HG02973 (cell line): ENCODE measurements around the gene IQCK.
"Not testable (repeated sequence)": the region's sequence is repeated elsewhere in the genome, so short reads cannot be mapped to it uniquely, and the experiment has no call there.

Experiments used
- ATAC-seq: cut with Tn5 transposase; IDR thresholded peaks from one replicate; pipeline ENCODE4 v1.9.1; 2021; ENCODE audit warnings: moderate library complexity; ENCODE audit not compliant: unreplicated experiment

Gene IQCK

DNA sequence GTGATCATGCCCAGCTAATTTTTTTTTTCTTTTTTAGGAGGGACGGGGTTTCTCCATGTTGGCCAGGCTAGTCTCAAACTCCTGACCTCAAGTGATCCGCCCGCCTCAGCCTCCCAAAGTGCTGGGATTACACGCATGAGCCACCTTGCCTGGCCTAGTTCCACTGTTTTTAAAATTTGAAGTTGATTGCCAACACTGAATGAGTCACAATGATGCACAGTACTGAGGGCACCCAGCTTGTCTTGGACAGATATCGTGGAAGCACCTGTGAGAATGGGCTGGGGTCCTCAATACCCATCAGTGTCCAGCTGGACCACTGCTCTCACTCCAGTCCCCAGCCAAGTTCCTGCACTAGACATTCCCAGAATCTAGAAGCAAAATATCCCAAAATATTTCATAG is 2.5 kb upstream of the IQCK start:
- no peak for ATAC-seq

DNA sequence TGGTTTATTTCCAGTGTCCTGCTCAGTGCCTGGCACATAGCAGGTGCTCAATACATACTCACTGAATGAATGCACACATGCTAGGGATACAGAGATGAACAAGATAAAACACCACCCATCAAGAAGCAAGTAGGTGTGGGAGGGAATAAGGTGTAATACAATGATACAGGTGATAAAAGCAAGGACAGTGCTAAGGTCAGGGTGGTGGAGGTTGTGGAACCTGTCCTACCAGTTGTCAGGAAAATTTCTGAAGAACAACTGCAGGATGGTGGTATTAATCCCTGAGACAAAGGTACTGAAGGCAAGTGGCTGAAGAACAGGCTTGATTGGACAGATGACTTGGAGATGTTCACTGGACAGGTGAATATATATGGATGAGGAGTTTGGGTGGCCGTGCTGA is 1.9 kb upstream of the IQCK start:
- no peak for ATAC-seq

DNA sequence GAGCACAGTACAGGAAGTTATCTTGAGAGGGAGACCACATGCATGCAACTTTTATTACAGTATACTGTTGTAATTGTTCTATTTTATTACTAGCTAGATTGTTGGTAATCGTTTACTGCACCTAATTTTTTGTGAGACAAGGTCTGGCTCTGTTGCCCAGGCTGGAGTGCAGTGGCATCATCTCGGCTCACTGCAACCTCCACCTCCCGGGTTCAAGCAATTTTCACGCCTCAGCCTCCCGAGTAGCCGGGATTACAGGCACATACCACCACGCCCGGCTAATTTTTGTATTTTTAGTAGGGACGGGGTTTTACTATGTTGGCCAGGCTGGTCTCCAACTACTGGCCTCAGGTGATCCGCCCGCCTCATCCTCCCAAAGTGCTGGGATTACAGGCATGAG is 1.3 kb upstream of the IQCK start:
- not testable (repeated sequence) for ATAC-seq

DNA sequence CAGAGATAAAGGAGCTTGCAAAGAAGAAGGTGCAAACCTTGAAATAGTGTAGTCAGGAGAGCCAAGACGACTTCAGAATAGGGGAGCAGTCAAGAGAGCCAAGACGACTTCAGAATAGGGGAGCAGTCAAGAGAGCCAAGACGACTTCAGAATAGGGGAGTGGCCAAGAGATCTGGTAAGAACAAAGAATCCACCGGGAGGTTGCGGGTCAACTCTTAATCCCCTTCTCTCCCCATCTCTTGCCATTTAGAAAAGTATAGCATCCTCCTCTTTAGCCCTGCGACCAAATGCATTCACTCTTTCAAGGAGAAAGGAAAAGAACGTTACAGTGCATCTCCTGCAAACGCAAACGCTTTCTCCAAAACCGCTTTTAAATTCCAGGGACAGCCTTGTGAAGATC is 757 bp upstream of the IQCK start:
- ATAC-seq, result no peak

DNA sequence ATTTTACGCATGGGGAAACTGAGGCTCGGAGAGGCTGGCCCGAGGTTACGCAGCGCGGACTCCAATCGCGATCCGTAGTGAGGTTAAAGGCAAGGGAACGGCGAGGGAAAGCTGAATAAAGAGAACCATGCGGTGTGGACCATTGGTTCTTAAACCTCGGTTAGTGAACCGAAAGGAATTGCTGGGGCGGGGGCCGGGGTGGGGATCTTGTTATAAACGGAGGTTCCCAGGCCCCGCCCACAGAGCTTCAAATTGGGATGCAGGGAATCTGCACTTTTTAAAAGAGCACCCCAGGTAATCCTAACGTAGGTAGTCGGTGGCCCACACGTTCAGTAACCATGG is 524 bp downstream of the IQCK start:
- ATAC-seq, result no peak

- ATAC-seq, result no peak
Observed at GRCh38 chr16:19722269-19722952, 4.3 kb downstream of the IQCK start.

DNA sequence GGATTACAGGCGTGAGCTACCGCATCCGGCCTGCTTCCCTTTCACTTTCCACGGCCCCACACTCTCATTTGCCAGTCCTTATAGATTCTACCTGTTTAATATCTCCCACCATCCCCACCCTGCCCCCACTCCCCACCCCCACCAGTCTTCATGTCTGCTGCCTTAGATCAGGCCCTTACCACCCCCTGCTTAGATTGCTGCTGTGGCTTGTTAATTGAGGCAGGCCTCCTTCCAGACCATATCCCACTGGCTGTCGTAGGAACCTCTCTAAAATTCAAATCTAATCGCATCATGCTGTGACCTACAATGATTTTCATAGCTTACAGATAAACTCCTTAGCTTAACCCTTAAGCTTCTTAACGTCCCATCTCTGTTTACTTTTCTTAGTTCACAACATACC is 4.9 kb downstream of the IQCK start:
- ATAC-seq, result no peak

GRCh38 chr16:19728636-19728965 is 10.5 kb downstream of the IQCK start:
- no peak for ATAC-seq

GRCh38 chr16:19733551-19733950 is 15.5 kb downstream of the IQCK start:
- ATAC-seq, result no peak

GRCh38 chr16:19735074-19735867 is 17.2 kb downstream of the IQCK start:
- ATAC-seq, result no peak

DNA sequence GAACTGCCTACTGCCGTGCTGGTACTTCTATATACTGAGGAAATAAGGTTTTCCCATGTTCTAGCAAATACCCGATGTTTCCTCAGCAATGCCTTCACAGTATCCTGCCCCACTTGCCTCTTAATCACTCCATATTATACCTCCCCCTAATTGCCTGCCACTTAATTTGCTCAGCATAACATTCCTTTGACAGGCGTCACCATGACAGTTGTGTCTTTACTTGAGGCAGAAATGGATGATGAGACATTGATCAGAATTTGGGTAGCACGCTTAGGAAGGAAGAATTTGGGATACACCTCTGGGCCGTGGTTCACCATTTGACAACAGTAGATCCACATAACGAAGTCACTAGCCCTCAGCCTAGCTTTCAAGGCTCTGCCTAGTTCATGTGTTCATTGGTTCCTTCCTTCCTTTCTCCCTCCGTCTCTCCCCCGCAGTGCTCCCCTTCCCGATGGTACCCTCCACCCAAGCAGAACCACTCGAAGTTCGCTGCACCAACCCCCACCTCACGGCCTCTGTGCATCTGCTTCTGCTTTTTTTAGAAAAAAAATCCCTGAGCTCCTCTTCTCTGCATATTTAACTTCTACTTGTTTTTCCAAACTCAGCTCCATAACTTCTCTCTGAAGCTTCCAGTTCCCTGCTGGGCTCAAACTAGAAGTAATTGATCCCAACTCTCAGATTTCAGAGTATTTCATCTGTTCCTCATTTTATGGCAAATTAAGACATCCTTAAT is 19.4 kb downstream of the IQCK start:
- ATAC-seq, result no peak

DNA sequence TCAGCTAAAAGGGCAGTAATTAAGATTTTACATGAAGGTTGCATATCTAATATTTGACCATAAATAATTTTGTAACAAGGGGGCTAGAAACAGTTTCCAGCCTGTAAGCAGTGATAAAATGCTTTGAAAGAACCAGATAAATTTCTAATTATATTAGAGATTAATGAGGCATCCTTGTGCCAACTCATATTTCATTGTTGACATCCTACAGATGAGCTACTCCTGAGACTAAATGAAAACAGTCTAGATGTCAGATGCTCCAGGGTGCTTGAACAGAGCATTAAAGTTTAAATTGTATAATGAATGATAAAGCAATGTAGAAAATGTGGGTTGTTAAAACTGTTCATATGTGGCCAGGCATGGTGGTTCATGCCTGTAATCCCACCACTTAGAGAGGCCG is 23.3 kb downstream of the IQCK start:
- ATAC-seq, result no peak

- no peak for ATAC-seq
Observed at GRCh38 chr16:19743816-19744159, 25.7 kb downstream of the IQCK start.

DNA sequence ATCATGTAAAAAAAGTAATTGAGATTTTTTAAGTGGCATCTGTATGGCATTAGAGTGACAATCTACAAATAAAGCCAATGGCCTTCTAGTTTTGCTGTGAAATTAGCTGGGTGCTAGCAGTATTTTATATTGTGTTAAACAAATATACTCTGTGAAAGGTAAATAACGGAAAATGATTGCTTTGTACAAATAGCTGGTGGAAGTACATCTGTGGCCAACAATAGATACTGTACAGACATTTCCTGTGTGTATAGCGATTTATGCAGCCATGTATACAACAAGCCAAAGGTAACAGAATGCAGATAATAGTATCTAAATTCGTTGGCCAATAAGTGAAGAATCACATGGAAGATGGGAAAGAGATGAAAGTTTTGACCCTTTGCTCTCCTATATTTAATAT is 26.6 kb downstream of the IQCK start:
- ATAC-seq, result no peak

DNA sequence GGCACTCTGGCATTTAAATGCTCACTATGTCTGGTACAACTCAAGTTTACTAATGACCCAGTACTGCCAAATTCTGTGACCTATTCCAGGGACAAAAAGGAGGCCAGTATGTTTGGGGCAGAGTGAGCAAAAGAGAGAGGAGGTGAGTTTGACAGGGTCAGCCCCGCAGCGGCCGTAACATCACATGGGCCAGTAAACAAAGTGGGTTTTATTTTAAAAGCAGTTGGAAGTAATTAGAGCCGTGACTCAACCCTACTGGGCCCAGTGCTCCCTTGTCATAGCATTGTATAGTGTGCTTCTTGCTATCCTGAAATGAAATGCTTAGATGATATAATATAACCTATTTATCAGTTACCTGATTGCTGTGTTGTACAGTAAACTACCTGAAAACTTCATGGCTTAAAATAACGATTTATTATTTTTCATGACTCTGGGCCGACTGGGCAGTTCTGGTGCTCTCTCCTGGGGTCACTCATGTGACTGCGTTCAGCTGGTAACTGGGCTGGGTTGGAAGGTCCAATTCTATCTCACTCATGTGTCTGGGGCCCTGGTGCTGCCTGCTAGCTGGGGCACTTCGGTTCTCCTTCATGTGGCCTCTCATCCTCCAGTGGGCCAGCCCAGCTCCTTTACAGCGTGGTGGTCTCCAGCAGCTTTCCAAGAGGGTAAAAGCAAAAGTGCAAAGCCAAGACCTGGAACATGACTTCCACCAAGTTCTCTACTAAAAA is 27.4 kb downstream of the IQCK start:
- no peak for ATAC-seq

GRCh38 chr16:19746561-19746960 is 28.5 kb downstream of the IQCK start:
- no peak for ATAC-seq

DNA sequence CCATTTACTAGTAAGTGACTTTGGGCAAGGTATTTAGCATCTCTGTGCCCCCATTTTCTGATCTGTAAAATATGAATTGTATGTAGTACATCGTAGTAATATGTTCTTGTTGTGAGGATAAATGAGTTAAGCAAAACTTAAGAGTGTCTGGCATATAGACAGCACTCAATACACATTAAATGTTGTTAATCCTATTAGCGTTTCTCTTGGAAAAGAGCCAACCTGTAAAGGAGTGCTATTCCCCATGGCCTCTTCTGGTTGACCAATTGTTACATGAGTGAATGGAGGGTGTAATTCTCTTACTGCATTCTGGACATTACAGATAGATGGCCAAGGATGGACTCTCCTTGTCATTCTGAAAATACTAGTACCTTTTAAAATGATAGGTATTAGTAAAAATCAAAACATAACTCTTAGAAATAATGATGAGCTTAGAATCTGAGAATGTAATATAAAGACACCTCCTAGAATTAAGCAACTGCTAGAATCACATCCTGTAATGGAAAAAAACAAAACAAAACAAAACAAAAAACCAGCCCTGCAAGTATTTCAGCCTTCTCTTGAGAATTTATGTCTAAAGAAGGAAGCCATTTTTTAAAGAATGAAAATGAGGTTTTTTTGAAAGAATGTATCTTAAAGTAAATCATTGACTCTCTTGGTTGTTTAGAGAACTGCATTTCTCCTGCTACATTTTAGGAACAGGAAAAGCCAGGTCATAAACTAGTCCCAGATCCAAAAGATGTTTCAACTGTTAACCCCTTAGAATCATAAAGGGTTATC is 30.5 kb downstream of the IQCK start:
- no peak for ATAC-seq

GRCh38 chr16:19749571-19750080 is 31.6 kb downstream of the IQCK start:
- no peak for ATAC-seq

GRCh38 chr16:19751478-19752385 is 33.7 kb downstream of the IQCK start:
- no peak for ATAC-seq
